H9 (cell line): ENCODE data around the gene MBIP. TPM values are rescaled to one million over a fixed set of nuclear protein-coding genes. Genes with fewer than 3 reads are reported as not detected.

ENCODE experiments used
- DNase-seq: peaks from one replicate; pipeline ENCODE4 v3.0.0-alpha.2; 2017
- H2AFZ ChIP-seq: one replicate; pipeline ENCODE4 v1.6.1; 2013; ENCODE audit warnings: mild to moderate bottlenecking, low read length, control low read depth, moderate library complexity
- H2AK5ac ChIP-seq: 2 replicates; pipeline ENCODE4 v1.6.1; 2013; ENCODE audit warnings: low read length, control low read depth, mixed read lengths; ENCODE audit not compliant: insufficient read length
- H2BK120ac ChIP-seq: one replicate; pipeline ENCODE4 v1.6.1; 2013; ENCODE audit warnings: low read depth, mild to moderate bottlenecking, low read length, control low read depth, inconsistent platforms; ENCODE audit not compliant: poor library complexity, severe bottlenecking
- H2BK12ac ChIP-seq: 2 replicates; pipeline ENCODE4 v1.6.1; 2013; ENCODE audit warnings: low read length, control low read depth, mixed read lengths, low read depth; ENCODE audit not compliant: insufficient read length
- H2BK15ac ChIP-seq: 2 replicates; pipeline ENCODE4 v1.6.1; 2013; ENCODE audit warnings: low read depth, low read length, control low read depth
- H2BK20ac ChIP-seq: one replicate; pipeline ENCODE4 v1.6.1; 2013; ENCODE audit warnings: low read depth, mild to moderate bottlenecking, low read length, control low read depth, inconsistent platforms; ENCODE audit not compliant: poor library complexity, severe bottlenecking
- H2BK5ac ChIP-seq: 2 replicates; pipeline ENCODE4 v1.6.1; 2013; ENCODE audit warnings: low read length, control low read depth, mixed read lengths; ENCODE audit not compliant: insufficient read length
- H3K14ac ChIP-seq: 2 replicates; pipeline ENCODE4 v1.6.1; 2013; ENCODE audit warnings: low read length, control low read depth; ENCODE audit not compliant: insufficient read depth
- H3K18ac ChIP-seq: 2 replicates; pipeline ENCODE4 v1.6.1; 2013; ENCODE audit warnings: low read depth, mild to moderate bottlenecking, mixed read lengths, low read length, control low read depth; ENCODE audit not compliant: insufficient read length
- H3K23ac ChIP-seq: 2 replicates; pipeline ENCODE4 v1.6.1; 2013; ENCODE audit warnings: low read length, control low read depth, mixed read lengths, low read depth; ENCODE audit not compliant: insufficient read length
- H3K23me2 ChIP-seq: 2 replicates; pipeline ENCODE4 v1.6.1; 2013; ENCODE audit warnings: low read depth, mild to moderate bottlenecking, mixed read lengths, low read length, control low read depth; ENCODE audit not compliant: insufficient read length, poor library complexity, severe bottlenecking
- H3K27ac ChIP-seq: 2 replicates; pipeline ENCODE4 v1.5.1; 2013; ENCODE audit warnings: low read length, control low read depth, mixed read lengths, low read depth; ENCODE audit not compliant: insufficient read length
- H3K27me3 ChIP-seq: 2 replicates; pipeline ENCODE4 v1.6.1; 2013; ENCODE audit warnings: low read length, control low read depth, inconsistent platforms; ENCODE audit not compliant: insufficient read depth
- H3K4ac ChIP-seq: 2 replicates; pipeline ENCODE4 v1.6.1; 2013; ENCODE audit warnings: low read depth, mild to moderate bottlenecking, control low read depth, inconsistent platforms, low read length, moderate library complexity
- H3K4me1 ChIP-seq: 2 replicates; pipeline ENCODE4 v1.6.1; 2013; ENCODE audit warnings: low read length, control low read depth, inconsistent platforms; ENCODE audit not compliant: insufficient read depth
- H3K4me2 ChIP-seq: 2 replicates; pipeline ENCODE4 v1.6.1; 2013; ENCODE audit warnings: low read length, control low read depth, mixed read lengths; ENCODE audit not compliant: insufficient read length, insufficient read depth
- H3K56ac ChIP-seq: 2 replicates; pipeline ENCODE4 v1.6.1; 2013; ENCODE audit warnings: low read depth, mild to moderate bottlenecking, mixed read lengths, low read length, control low read depth; ENCODE audit not compliant: insufficient read length
- H3K79me1 ChIP-seq: 2 replicates; pipeline ENCODE4 v1.6.1; 2013; ENCODE audit warnings: low read depth, mild to moderate bottlenecking, moderate library complexity, low read length, control low read depth, inconsistent platforms; ENCODE audit not compliant: insufficient read depth, poor library complexity, severe bottlenecking
- H3K79me2 ChIP-seq: 2 replicates; pipeline ENCODE4 v1.6.1; 2013; ENCODE audit warnings: low read length, control low read depth, inconsistent platforms; ENCODE audit not compliant: insufficient read depth
- H3K9ac ChIP-seq: 2 replicates; pipeline ENCODE4 v1.6.1; 2013; ENCODE audit warnings: low read length, control low read depth, mixed read lengths; ENCODE audit not compliant: insufficient read length; ENCODE audit errors: extremely low read depth
- H3K9me3 ChIP-seq: one replicate; pipeline ENCODE4 v1.6.1; 2013; ENCODE audit warnings: low read depth, low read length, inconsistent platforms; ENCODE audit not compliant: control insufficient read depth
- H3T11ph ChIP-seq: one replicate; pipeline ENCODE4 v1.6.1; 2013; ENCODE audit warnings: mild to moderate bottlenecking, low read length, control low read depth, inconsistent platforms
- H4K20me1 ChIP-seq: one replicate; pipeline ENCODE4 v1.6.1; 2013; ENCODE audit not compliant: control insufficient read depth, insufficient read length, insufficient read depth
- H4K5ac ChIP-seq: 2 replicates; pipeline ENCODE4 v1.6.1; 2013; ENCODE audit warnings: low read depth, mild to moderate bottlenecking, mixed read lengths, low read length, control low read depth; ENCODE audit not compliant: insufficient read length
- H4K8ac ChIP-seq: replicated peaks from 2 replicates; pipeline ENCODE4 v1.6.1; 2013; ENCODE audit warnings: low read length, control low read depth, mixed read lengths, low read depth; ENCODE audit not compliant: insufficient read length
- H4K91ac ChIP-seq: 2 replicates; pipeline ENCODE4 v1.6.1; 2013; ENCODE audit warnings: low read depth, mild to moderate bottlenecking, moderate library complexity, mixed read lengths, low read length, control low read depth; ENCODE audit not compliant: insufficient read length
- H3K27ac Mint-ChIP-seq, 3 experiments: 2 replicates in 2 of 3; 3 replicates in 1 of 3; pipeline ENCODE4 v1.8.0; 2020 to 2021; ENCODE audit warnings: mixed read lengths in 3 of 3, mild to moderate bottlenecking in 1 of 3, moderate library complexity in 1 of 3
- H3K27me3 Mint-ChIP-seq: 2 replicates; pipeline ENCODE4 v1.8.0; 2021; ENCODE audit warnings: low read depth, mild to moderate bottlenecking, moderate library complexity, mixed read lengths
- H3K36me3 Mint-ChIP-seq, 3 experiments: 2 replicates in 2 of 3; 3 replicates in 1 of 3; pipeline ENCODE4 v1.8.0; 2020 to 2021; ENCODE audit warnings: low read depth in 3 of 3, mixed read lengths in 3 of 3; ENCODE audit not compliant: insufficient read depth in 1 of 3
- H3K4me1 Mint-ChIP-seq, 2 experiments: 2 replicates each; pipeline ENCODE4 v1.8.0; 2020; ENCODE audit warnings: mixed read lengths in 2 of 2
- H3K4me3 Mint-ChIP-seq, 2 experiments: 2 replicates in 1 of 2; 3 replicates in 1 of 2; pipeline ENCODE4 v1.8.0; 2020 to 2021; ENCODE audit warnings: mild to moderate bottlenecking in 2 of 2, mixed read lengths in 2 of 2, moderate library complexity in 1 of 2
- H3K9me3 Mint-ChIP-seq, 2 experiments: 2 replicates in 1 of 2; 3 replicates in 1 of 2; pipeline ENCODE4 v1.8.0; 2020; ENCODE audit warnings: mild to moderate bottlenecking in 2 of 2, mixed read lengths in 2 of 2, moderate library complexity in 1 of 2
- CTCF ChIP-seq: fragments of 200-600 bp; sonication (generic); conservative IDR thresholded peaks from 3 replicates; pipeline ENCODE4 v1.8.0; 2021; ENCODE audit warnings: antibody characterized with exemption, mild to moderate bottlenecking
- WGBS: extraction: QIAGEN DNeasy Blood & Tissue Kit; methylation state at CpG from one replicate; pipeline ENCODE4 v1.1.7; 2013; ENCODE audit warnings: missing lambda C conversion rate, low lambda C conversion rate, mixed read lengths; ENCODE audit not compliant: insufficient read length; ENCODE audit errors: extremely low coverage; 5-methylcytosine and 5-hydroxymethylcytosine counted together
- total RNA-seq: library from RNA; stranded (reverse); gene quantifications from 2 replicates; pipeline ENCODE4 v1.2.1, GENCODE V29; 2021

Gene MBIP
- total RNA-seq, 1 experiment from 2014 or later, result 29.6 TPM

GRCh38 chr14:36254020-36254624 is 66.3 kb downstream of the MBIP start:
- Histone ChIP-seq H3K9me3 (no peaks in the 10 kb centered on the region), H2AK5ac (no peak overlapping the region), H4K20me1 (no peaks in the 10 kb centered on the region), H3K79me1 (no peaks in the 10 kb centered on the region), H2BK15ac (no peak overlapping the region), H2BK5ac (no peak overlapping the region), H3K9ac (no peak overlapping the region), H3K18ac (no peak overlapping the region), H4K8ac (no peak overlapping the region), H3T11ph (no peak overlapping the region), H3K27ac (no peak overlapping the region), H4K5ac (no peak overlapping the region), H4K91ac (no peak overlapping the region), H3K4ac (no peak overlapping the region), H3K27me3 (no peaks in the 10 kb centered on the region), H3K56ac (no peak overlapping the region), H3K79me2 (no peaks in the 10 kb centered on the region; the same call in 1 of the 2 replicates), H2BK120ac (no peak overlapping the region), H3K4me1 (no peaks in the 10 kb centered on the region), H2BK12ac (no peak overlapping the region), H3K23me2 (no peaks in the 10 kb centered on the region), H2AFZ (peak overlapping the region; percentile 67), H2BK20ac (no peak overlapping the region), H3K14ac (no peak overlapping the region), H3K4me2 (no peak overlapping the region), H3K23ac (no peak overlapping the region)
- no peaks in the 10 kb centered on the region for H3K27me3 Mint-ChIP-seq
- H3K9me3 Mint-ChIP-seq, result peaks cover 9% of the 10 kb centered on the region in 2 experiments
- peak; percentile 64 for TF ChIP-seq CTCF
- peaks cover 0 to 12% (median 3%) of the 10 kb centered on the region in 3 experiments; a peak in 4 of 7 replicates for H3K36me3 Mint-ChIP-seq
- no CpG with 5 or more reads among the region's 8 CpGs for WGBS
- DNase-seq, result peak; percentile 39
- H3K27ac Mint-ChIP-seq, result no peak overlapping the region
- H3K4me3 Mint-ChIP-seq, result no peak overlapping the region
- H3K4me1 Mint-ChIP-seq, result peaks cover 6% of the 10 kb centered on the region in 2 experiments; a peak in 3 of 4 replicates

Other genes starting within 250 kb of the MBIP start
- not detected in 2 replicates for gene PTCSC3, start 143.9 kb downstream of the MBIP start, total RNA-seq
- not detected in 2 replicates for gene NKX2-1, start 199.6 kb upstream of the MBIP start, total RNA-seq